Hepatocyte (in vitro differentiated cells): ENCODE results near the gene ANAPC7.

Experiments used
- CTCF ChIP-seq: fragments of 200-600 bp; sonication (generic); IDR thresholded peaks from 2 replicates; pipeline ENCODE4 v1.5.1; 2016; ENCODE audit warnings: antibody characterized with exemption, mild to moderate bottlenecking; ENCODE audit not compliant: poor library complexity
- EZH2 ChIP-seq: fragments of 200-600 bp; sonication (generic); IDR thresholded peaks from 2 replicates; pipeline ENCODE4 v1.6.1; 2016; ENCODE audit warnings: antibody characterized with exemption, mild to moderate bottlenecking, borderline replicate concordance
- EZH2phosphoT487 ChIP-seq: fragments of 200-600 bp; sonication (generic); IDR thresholded peaks from one replicate; pipeline ENCODE4 v1.6.1; 2018; ENCODE audit warnings: antibody characterized with exemption, mild to moderate bottlenecking, low read depth, moderate library complexity; ENCODE audit not compliant: unreplicated experiment, severe bottlenecking

DNA sequence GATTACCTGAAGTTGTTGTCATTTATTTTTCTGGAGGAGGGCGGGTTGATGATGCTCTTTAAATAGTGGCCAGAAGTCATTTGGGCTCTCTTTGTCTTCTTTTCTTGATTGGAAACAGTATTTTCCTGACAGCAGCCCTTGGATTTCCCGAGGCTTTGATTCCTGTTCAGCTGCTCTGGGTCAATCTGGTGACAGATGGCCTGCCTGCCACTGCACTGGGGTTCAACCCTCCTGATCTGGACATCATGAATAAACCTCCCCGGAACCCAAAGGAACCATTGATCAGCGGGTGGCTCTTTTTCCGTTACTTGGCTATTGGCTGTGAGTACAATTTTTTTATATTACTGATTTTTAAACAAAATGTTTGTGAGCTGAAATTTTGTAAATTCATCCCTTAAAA, 60.4 kb downstream of the ANAPC7 start:
- TF ChIP-seq CTCF (no peak), EZH2 (no peak), EZH2phosphoT487 (no peak)
